Measurements from ENCODE around the gene RASSF4. TPM values are rescaled to one million over a fixed set of nuclear protein-coding genes. Genes with fewer than 3 reads are reported as not detected.

RASSF4 gene
- total RNA-seq, 2 donors from 2014 or later: 44.5 to 50.8 TPM

GRCh38 chr10:44911951-44912350, 47.7 kb upstream of the RASSF4 start:
- H3K36me3 ChIP-seq (replicated peaks in 1 of 2; ENCODE audit: insufficient read depth in 1 of 2, low read depth in 2 of 2): no peaks in the 10 kb centered on the region
- peak overlapping the region; percentile 73 to 84 (median 76) for H3K27ac ChIP-seq
- no peak for DNase-seq
- ATAC-seq: no peak
- H3K27me3 ChIP-seq: no peaks in the 10 kb centered on the region
- no peaks in the 10 kb centered on the region for H3K9me3 ChIP-seq
- intact Hi-C loops (cut with DNase I): no loop called here
- no peak overlapping the region for H3K4me3 ChIP-seq
- WGBS, 2 donors: 86 to 87% methylated on average over 3 of the region's 3 CpGs
- no peak for TF ChIP-seq POLR2A (IDR thresholded peaks at IDR 0.05)
- no peak for TF ChIP-seq CTCF (IDR thresholded peaks at IDR 0.05)
- peaks cover 60% of the 10 kb centered on the region for H3K4me1 ChIP-seq

GRCh38 chr10:44913350-44914081, 46.1 kb upstream of the RASSF4 start:
- no peak for DNase-seq
- H3K27ac ChIP-seq: peak overlapping the region in 3 of 4 donors; percentile 73 to 84 (median 77)
- no peaks in the 10 kb centered on the region for H3K9me3 ChIP-seq
- 54 to 74% methylated on average over 12 of the region's 12 CpGs for WGBS, 2 donors
- no peak for ATAC-seq
- no peaks in the 10 kb centered on the region for H3K36me3 ChIP-seq (replicated peaks in 1 of 2; ENCODE audit: insufficient read depth in 1 of 2, low read depth in 2 of 2)
- no peak overlapping the region for H3K4me3 ChIP-seq
- TF ChIP-seq CTCF (IDR thresholded peaks at IDR 0.05) (no peak), POLR2A (IDR thresholded peaks at IDR 0.05) (no peak)
- H3K4me1 ChIP-seq: peaks cover 55% of the 10 kb centered on the region
- intact Hi-C loops (cut with DNase I): no loop called here
- H3K27me3 ChIP-seq: no peaks in the 10 kb centered on the region

GRCh38 chr10:44914891-44915290, 44.7 kb upstream of the RASSF4 start:
- no peak for TF ChIP-seq POLR2A (IDR thresholded peaks at IDR 0.05)
- no peak for TF ChIP-seq CTCF (IDR thresholded peaks at IDR 0.05)
- no peak overlapping the region for H3K27ac ChIP-seq

GRCh38 chr10:44916429-44916828, 43.2 kb upstream of the RASSF4 start:
- ATAC-seq (no peak), DNase-seq (no peak)
- intact Hi-C loops (cut with DNase I): no loop called here
- no peak overlapping the region for H3K27ac ChIP-seq
- H3K4me1 ChIP-seq: peaks cover 29% of the 10 kb centered on the region
- no peak overlapping the region for H3K4me3 ChIP-seq
- no peaks in the 10 kb centered on the region for H3K9me3 ChIP-seq
- TF ChIP-seq POLR2A (IDR thresholded peaks at IDR 0.05) (no peak), CTCF (IDR thresholded peaks at IDR 0.05) (no peak)
- no peaks in the 10 kb centered on the region for H3K36me3 ChIP-seq (replicated peaks in 1 of 2; ENCODE audit: insufficient read depth in 1 of 2, low read depth in 2 of 2)
- H3K27me3 ChIP-seq: no peaks in the 10 kb centered on the region
- 86 to 92% methylated on average over 2 of the region's 2 CpGs for WGBS, 2 donors

More at GRCh38 chr10:44914891-44915290, 44.7 kb upstream of the RASSF4 start:
- intact Hi-C loops (cut with DNase I): no loop called here
- peaks cover 45% of the 10 kb centered on the region for H3K4me1 ChIP-seq
- H3K27me3 ChIP-seq: no peaks in the 10 kb centered on the region
- no peak overlapping the region for H3K4me3 ChIP-seq
- ATAC-seq (no peak), DNase-seq (no peak)
- H3K36me3 ChIP-seq (replicated peaks in 1 of 2; ENCODE audit: insufficient read depth in 1 of 2, low read depth in 2 of 2): no peaks in the 10 kb centered on the region
- WGBS, 2 donors: 81% methylated on average over 2 of the region's 2 CpGs; no CpG with 5 or more reads in 1 of the 2 donors
- H3K9me3 ChIP-seq: no peaks in the 10 kb centered on the region

GRCh38 chr10:44917848-44918247, 41.8 kb upstream of the RASSF4 start:
- TF ChIP-seq POLR2A (IDR thresholded peaks at IDR 0.05) (no peak), CTCF (IDR thresholded peaks at IDR 0.05) (no peak)
- 82 to 89% methylated on average over 3 of the region's 3 CpGs for WGBS, 2 donors
- H3K27ac ChIP-seq: no peak overlapping the region

More at GRCh38 chr10:44917848-44918247, 41.8 kb upstream of the RASSF4 start:
- H3K27me3 ChIP-seq: no peaks in the 10 kb centered on the region
- H3K9me3 ChIP-seq: no peaks in the 10 kb centered on the region
- peaks cover 15% of the 10 kb centered on the region for H3K4me1 ChIP-seq
- no peak for ATAC-seq
- H3K36me3 ChIP-seq (replicated peaks in 1 of 2; ENCODE audit: insufficient read depth in 1 of 2, low read depth in 2 of 2): no peaks in the 10 kb centered on the region
- DNase-seq: no peak
- intact Hi-C loops (cut with DNase I): no loop called here
- no peak overlapping the region for H3K4me3 ChIP-seq

Measured in body of pancreas (tissue), 4 donors.